RWPE2 (cell line): Measurements from ENCODE around the gene CFAP70.
A peak's percentile ranks its signal among the peaks of the same experiment; 100 is the strongest.
"Not testable (repeated sequence)": the region's sequence is repeated elsewhere in the genome, so short reads cannot be mapped to it uniquely, and the experiment has no call there.

Experiments
- ATAC-seq: fragments of 200-7000 bp; cut with Tn5 transposase; 3 replicates; pipeline ENCODE4 v1.9.1; 2021; ENCODE audit warnings: low read depth
- DNase-seq: peaks from one replicate; pipeline ENCODE4 v3.0.0-alpha.2; 2020; ENCODE audit warnings: low spot score
- H3K27ac ChIP-seq: fragments of 450-650 bp; 2 replicates; pipeline ENCODE4 v1.5.1; 2017; ENCODE audit warnings: mild to moderate bottlenecking; ENCODE audit not compliant: poor library complexity, severe bottlenecking
- H3K27me3 ChIP-seq: fragments of 250-450 bp; sonication (Bioruptor Pico); 2 replicates; pipeline ENCODE4 v1.5.1; 2021; ENCODE audit warnings: mild to moderate bottlenecking, moderate library complexity; ENCODE audit not compliant: insufficient read depth, poor library complexity, severe bottlenecking
- H3K36me3 ChIP-seq: fragments of 250-450 bp; sonication (Bioruptor Pico); 2 replicates; pipeline ENCODE4 v1.5.1; 2020; ENCODE audit warnings: low read depth, mild to moderate bottlenecking, moderate library complexity
- H3K4me1 ChIP-seq: fragments of 250-450 bp; sonication (Bioruptor Pico); 2 replicates; pipeline ENCODE4 v1.5.1; 2021; ENCODE audit warnings: mild to moderate bottlenecking, moderate library complexity; ENCODE audit not compliant: insufficient read depth, poor library complexity, severe bottlenecking
- H3K4me3 ChIP-seq: fragments of 250-450 bp; sonication (Bioruptor Pico); 2 replicates; pipeline ENCODE4 v1.5.1; 2021; ENCODE audit warnings: mild to moderate bottlenecking, moderate library complexity; ENCODE audit not compliant: severe bottlenecking
- H3K9me3 ChIP-seq: fragments of 250-450 bp; sonication (Bioruptor Pico); 2 replicates; pipeline ENCODE4 v1.5.1; 2021; ENCODE audit warnings: mild to moderate bottlenecking, moderate library complexity; ENCODE audit not compliant: severe bottlenecking
- TF ChIP-seq, protein P1 (sequence below): fragments of 450-650 bp; IDR thresholded peaks from one replicate; pipeline ENCODE4 v1.5.1; 2017; ENCODE audit warnings: mild to moderate bottlenecking, moderate library complexity; ENCODE audit not compliant: poor library complexity, severe bottlenecking

CFAP70 gene

DNA sequence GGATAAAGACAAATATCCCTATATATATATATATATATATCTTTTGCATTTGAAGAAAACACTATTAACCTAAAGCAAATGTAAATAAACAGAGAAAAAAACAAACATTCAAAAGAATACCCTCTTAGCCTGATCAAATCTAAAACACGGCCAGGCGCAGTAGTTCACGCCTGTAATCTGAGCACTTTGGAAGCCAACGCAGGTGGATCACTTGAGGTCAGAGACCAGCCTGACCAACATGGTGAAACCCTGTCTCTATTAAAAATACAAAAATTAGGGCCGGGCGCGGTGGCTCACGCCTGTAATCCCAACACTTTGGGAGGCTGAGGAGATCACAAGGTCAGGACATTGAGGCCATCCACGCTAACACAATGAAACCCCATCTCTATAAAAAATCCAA is 46.0 kb upstream of the CFAP70 start:
- peaks cover 5% of the 10 kb centered on the region for H3K4me1 ChIP-seq
- TF ChIP-seq, protein P1, sequence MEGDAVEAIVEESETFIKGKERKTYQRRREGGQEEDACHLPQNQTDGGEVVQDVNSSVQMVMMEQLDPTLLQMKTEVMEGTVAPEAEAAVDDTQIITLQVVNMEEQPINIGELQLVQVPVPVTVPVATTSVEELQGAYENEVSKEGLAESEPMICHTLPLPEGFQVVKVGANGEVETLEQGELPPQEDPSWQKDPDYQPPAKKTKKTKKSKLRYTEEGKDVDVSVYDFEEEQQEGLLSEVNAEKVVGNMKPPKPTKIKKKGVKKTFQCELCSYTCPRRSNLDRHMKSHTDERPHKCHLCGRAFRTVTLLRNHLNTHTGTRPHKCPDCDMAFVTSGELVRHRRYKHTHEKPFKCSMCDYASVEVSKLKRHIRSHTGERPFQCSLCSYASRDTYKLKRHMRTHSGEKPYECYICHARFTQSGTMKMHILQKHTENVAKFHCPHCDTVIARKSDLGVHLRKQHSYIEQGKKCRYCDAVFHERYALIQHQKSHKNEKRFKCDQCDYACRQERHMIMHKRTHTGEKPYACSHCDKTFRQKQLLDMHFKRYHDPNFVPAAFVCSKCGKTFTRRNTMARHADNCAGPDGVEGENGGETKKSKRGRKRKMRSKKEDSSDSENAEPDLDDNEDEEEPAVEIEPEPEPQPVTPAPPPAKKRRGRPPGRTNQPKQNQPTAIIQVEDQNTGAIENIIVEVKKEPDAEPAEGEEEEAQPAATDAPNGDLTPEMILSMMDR: no peak
- DNase-seq: no peak
- H3K36me3 ChIP-seq: peaks cover 36% of the 10 kb centered on the region
- H3K27me3 ChIP-seq: no peaks in the 10 kb centered on the region
- no peak for ATAC-seq
- H3K27ac ChIP-seq: no peak overlapping the region
- H3K4me3 ChIP-seq: no peak overlapping the region
- H3K9me3 ChIP-seq: no peaks in the 10 kb centered on the region

DNA sequence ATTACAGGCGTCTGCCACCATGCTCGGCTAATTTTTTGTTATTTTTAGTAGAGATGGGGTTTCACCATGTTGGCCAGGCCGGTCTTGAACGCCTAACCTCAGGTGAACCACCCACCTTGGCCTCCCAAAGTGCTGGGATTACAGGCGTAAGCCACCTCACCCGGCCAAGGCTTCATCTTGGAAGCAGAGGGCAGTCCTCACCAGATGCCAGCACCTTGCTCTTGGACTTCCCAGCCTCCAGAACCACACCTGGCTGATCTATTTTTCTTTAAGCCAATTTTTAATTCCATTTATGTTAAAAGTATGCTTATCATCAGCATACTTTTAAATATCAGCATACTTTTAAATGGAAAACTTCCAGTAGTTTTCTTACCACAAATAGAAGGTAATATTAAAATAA is 43.0 kb upstream of the CFAP70 start:
- ATAC-seq: no peak
- no peaks in the 10 kb centered on the region for H3K27me3 ChIP-seq
- DNase-seq: no peak
- TF ChIP-seq, protein P1: no peak
- no peaks in the 10 kb centered on the region for H3K9me3 ChIP-seq
- no peak overlapping the region for H3K27ac ChIP-seq
- H3K36me3 ChIP-seq: peaks cover 56% of the 10 kb centered on the region
- H3K4me3 ChIP-seq: no peak overlapping the region
- H3K4me1 ChIP-seq: no peaks in the 10 kb centered on the region

DNA sequence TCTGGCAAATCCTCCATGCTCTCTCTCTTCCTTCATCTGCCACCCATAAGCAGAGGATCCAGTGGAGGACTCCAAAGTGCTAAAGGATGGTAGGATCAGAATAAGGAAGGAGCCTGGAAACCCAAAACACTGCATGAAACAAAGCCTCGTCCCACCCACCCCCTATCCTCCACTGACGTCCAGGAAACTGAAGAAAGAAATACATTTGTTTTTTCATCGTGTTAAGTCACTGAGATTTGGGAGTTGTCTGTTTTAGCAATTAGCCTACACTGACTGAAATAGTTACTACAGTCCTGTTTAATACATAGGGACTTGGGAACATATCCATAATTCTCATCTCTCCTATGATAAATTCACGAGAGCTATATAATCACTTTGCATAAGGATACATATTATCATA is 40.4 kb upstream of the CFAP70 start:
- no peaks in the 10 kb centered on the region for H3K27me3 ChIP-seq
- H3K27ac ChIP-seq: no peak overlapping the region
- no peak for ATAC-seq
- TF ChIP-seq, protein P1: no peak
- no peaks in the 10 kb centered on the region for H3K9me3 ChIP-seq
- no peak overlapping the region for H3K4me3 ChIP-seq
- peaks cover 78% of the 10 kb centered on the region for H3K36me3 ChIP-seq
- no peaks in the 10 kb centered on the region for H3K4me1 ChIP-seq
- DNase-seq: no peak

DNA sequence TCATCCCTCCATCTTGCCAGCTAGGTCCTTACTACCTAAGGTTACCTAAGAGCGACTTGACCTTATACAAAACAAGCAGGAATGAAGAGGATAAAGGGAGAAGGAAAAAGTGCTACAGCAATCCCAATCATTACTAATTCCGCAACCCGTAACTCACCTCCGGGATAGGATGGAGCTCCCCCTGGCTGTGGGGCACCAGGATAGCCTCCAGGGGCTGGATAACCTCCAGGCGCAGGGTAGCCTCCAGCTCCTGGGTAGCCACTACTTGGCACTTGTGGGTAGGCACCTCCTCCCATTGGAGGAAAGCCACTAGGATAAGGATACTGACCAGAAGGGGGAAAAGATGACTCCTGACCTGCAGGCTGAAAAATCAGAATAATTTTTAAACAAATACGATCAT is 39.4 kb upstream of the CFAP70 start:
- no peak overlapping the region for H3K4me3 ChIP-seq
- peaks cover 83% of the 10 kb centered on the region for H3K36me3 ChIP-seq
- H3K27ac ChIP-seq: no peak overlapping the region
- DNase-seq: no peak
- H3K27me3 ChIP-seq: no peaks in the 10 kb centered on the region
- TF ChIP-seq, protein P1: peak; percentile 24
- ATAC-seq: no peak
- no peaks in the 10 kb centered on the region for H3K9me3 ChIP-seq
- no peaks in the 10 kb centered on the region for H3K4me1 ChIP-seq

DNA sequence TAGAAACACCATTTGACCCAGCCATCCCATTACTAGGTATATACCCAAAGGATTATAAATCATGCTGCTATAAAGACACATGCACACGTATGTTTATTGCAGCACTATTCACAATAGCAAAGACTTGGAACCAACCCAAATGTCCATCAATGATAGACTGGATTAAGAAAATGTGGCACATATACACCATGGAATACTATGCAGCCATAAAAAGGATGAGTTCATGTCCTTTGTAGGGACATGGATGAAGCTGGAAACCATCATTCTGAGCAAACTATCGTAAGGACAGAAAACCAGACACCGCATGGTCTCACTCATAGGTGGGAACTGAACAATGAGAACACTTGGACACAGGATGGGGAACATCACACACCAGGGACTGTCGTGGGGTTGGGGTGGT is 35.7 kb upstream of the CFAP70 start:
- not testable (repeated sequence) for H3K9me3 ChIP-seq, DNase-seq, ATAC-seq, H3K4me1 ChIP-seq, H3K27ac ChIP-seq, H3K27me3 ChIP-seq, H3K4me3 ChIP-seq
- peaks cover 90% of the 10 kb centered on the region for H3K36me3 ChIP-seq
